B cell (primary cell): ENCODE results near the gene ANKLE2. TPM values are rescaled to one million over a fixed set of nuclear protein-coding genes. Genes with fewer than 3 reads are reported as not detected.

Experiments
- ATAC-seq: fragments of 200-7000 bp; cut with Tn5 transposase; one replicate; pipeline ENCODE4 v1.10.0; 2021; ENCODE audit warnings: low read depth, mild to moderate bottlenecking, moderate number of reproducible peaks, moderate library complexity
- CTCF ChIA-PET: fragments of 350-600 bp; sonication (Branson Sonifier 250); formaldehyde crosslinking; loops from one replicate; lab custom pipeline; 2021; ENCODE audit warnings: antibody characterized with exemption, inconsistent platforms; lab: Charles Lee
- POLR2A ChIA-PET: fragments of 350-600 bp; sonication (Branson Sonifier 250); formaldehyde crosslinking; loops from one replicate; lab custom pipeline; 2021; ENCODE audit warnings: antibody characterized with exemption; lab: Charles Lee
- DNase-seq: peaks from one replicate; pipeline ENCODE4 v3.0.0; 2013
- H2AFZ ChIP-seq: 2 replicates; pipeline ENCODE4 v1.6.1; 2012; ENCODE audit warnings: mild to moderate bottlenecking, low read depth, low read length; ENCODE audit not compliant: insufficient read depth, poor library complexity, severe bottlenecking
- H3K27ac ChIP-seq, 2 donors: 1 replicate in 1 of 2; 2 replicates in 1 of 2; pipeline ENCODE4 v1.5.1; 2012 to 2013; ENCODE audit warnings: low read length in 2 of 2, mild to moderate bottlenecking in 2 of 2, moderate library complexity in 1 of 2
- H3K27me3 ChIP-seq, 4 experiments: fragments of 200-600 bp in 1 of 4; sonication (generic) in 1 of 4; replicated peaks in 1 of 4; 1 replicate in 2 of 4; 2 replicates in 2 of 4; pipeline versions ENCODE4 v1.6.1 to v1.7.0; 2013 to 2016; ENCODE audit warnings: low read length in 3 of 4, mild to moderate bottlenecking in 2 of 4, mixed read lengths in 1 of 4, moderate library complexity in 1 of 4; ENCODE audit not compliant: insufficient read depth in 4 of 4, control insufficient read depth in 3 of 4; ENCODE audit errors: control extremely low read depth in 1 of 4
- H3K36me3 ChIP-seq, 2 experiments: replicated peaks in 1 of 2; 1 replicate in 1 of 2; 2 replicates in 1 of 2; pipeline versions ENCODE4 v1.6.1 to v1.7.1; 2013; ENCODE audit warnings: low read length in 1 of 2; ENCODE audit not compliant: insufficient read depth in 2 of 2, control insufficient read depth in 1 of 2; ENCODE audit errors: control extremely low read depth in 1 of 2, extremely low read depth in 1 of 2
- H3K4me1 ChIP-seq, 2 donors: fragments of 200-600 bp in 1 of 2; sonication (generic) in 1 of 2; 1 replicate in 1 of 2; 2 replicates in 1 of 2; pipeline versions ENCODE4 v1.5.1 to v1.6.1; 2013 to 2017; ENCODE audit warnings: low read length in 2 of 2; ENCODE audit not compliant: control insufficient read depth in 2 of 2, insufficient read depth in 2 of 2
- H3K4me2 ChIP-seq: replicated peaks from 2 replicates; pipeline ENCODE3; 2012; ENCODE audit warnings: mild to moderate bottlenecking, low read depth, low read length; ENCODE audit not compliant: poor library complexity, severe bottlenecking
- H3K4me3 ChIP-seq, 5 experiments: fragments of 200-600 bp in 1 of 5; sonication (generic) in 1 of 5; 1 replicate in 3 of 5; 2 replicates in 2 of 5; pipeline versions ENCODE4 v1.5.1 to v1.7.0; 2011 to 2016; ENCODE audit warnings: low read length in 4 of 5, mild to moderate bottlenecking in 4 of 5, low read depth in 2 of 5, control low read depth in 1 of 5, moderate library complexity in 1 of 5; ENCODE audit not compliant: insufficient read depth in 1 of 5; ENCODE audit errors: control extremely low read depth in 1 of 5, extremely low read depth in 1 of 5
- H3K79me2 ChIP-seq: fragments of 200-600 bp; sonication (generic); one replicate; pipeline ENCODE4 v1.6.0; 2016; ENCODE audit warnings: low read length; ENCODE audit not compliant: control insufficient read depth, insufficient read depth
- H3K9ac ChIP-seq: fragments of 200-600 bp; sonication (generic); 2 replicates; pipeline ENCODE4 v1.6.1; 2017; ENCODE audit warnings: mild to moderate bottlenecking, low read length, moderate library complexity
- H3K9me3 ChIP-seq, 3 donors: one replicate each; pipeline versions ENCODE4 v1.6.1 to v1.7.1; 2013; ENCODE audit warnings: low read length in 2 of 3; ENCODE audit not compliant: control insufficient read depth in 2 of 3, insufficient read depth in 1 of 3; ENCODE audit errors: control extremely low read depth in 1 of 3
- H4K20me1 ChIP-seq: 2 replicates; pipeline ENCODE4 v1.6.0; 2012; ENCODE audit warnings: mild to moderate bottlenecking, low read length; ENCODE audit not compliant: insufficient read depth, control insufficient read depth, poor library complexity, severe bottlenecking
- H3K27ac Mint-ChIP-seq: one replicate; pipeline ENCODE4 v1.8.0; 2021; ENCODE audit warnings: mixed read lengths
- H3K27me3 Mint-ChIP-seq: one replicate; pipeline ENCODE4 v1.8.0; 2021; ENCODE audit warnings: mixed read lengths
- H3K4me1 Mint-ChIP-seq: one replicate; pipeline ENCODE4 v1.8.0; 2021; ENCODE audit warnings: mixed read lengths
- H3K4me3 Mint-ChIP-seq: one replicate; pipeline ENCODE4 v1.8.0; 2021; ENCODE audit warnings: mixed read lengths
- H3K9me3 Mint-ChIP-seq: one replicate; pipeline ENCODE4 v1.8.0; 2022; ENCODE audit warnings: mixed read lengths; ENCODE audit not compliant: insufficient read depth
- EZH2 ChIP-seq: IDR thresholded peaks from 2 replicates; pipeline ENCODE4 v1.6.1; 2012; ENCODE audit warnings: borderline replicate concordance, low read depth, mild to moderate bottlenecking, moderate library complexity, low read length; ENCODE audit not compliant: insufficient read depth, poor library complexity, severe bottlenecking
- WGBS: methylation state at CpG from one replicate; pipeline ENCODE4 v1.1.5; 2013; ENCODE audit warnings: missing lambda C conversion rate; ENCODE audit not compliant: insufficient coverage; 5-methylcytosine and 5-hydroxymethylcytosine counted together
- intact Hi-C: fragments of 100-400 bp; cut with micrococcal nuclease; formaldehyde crosslinking; loops from one replicate; pipeline ENCODE4 v1.10.0; 2022
- polyA plus RNA-seq: library from polyadenylated mRNA; depleted of rRNA; stranded (reverse); fragments of >200 nt; gene quantifications from 2 replicates; pipeline ENCODE4 v1.2.3, GENCODE V29; 2012
- total RNA-seq, 2 donors: library from RNA; stranded (reverse); fragments of 120-200 nt in 1 of 2; gene quantifications; 1 replicate in 1 of 2; 2 replicates in 1 of 2; pipeline versions ENCODE4 v1.2.3 to v1.2.4, GENCODE V29; 2013 to 2022
- TF ChIP-seq, protein P1 (sequence below): fragments of 200-600 bp; IDR thresholded peaks from one replicate; pipeline ENCODE4 v1.8.0; 2022; ENCODE audit warnings: antibody characterized with exemption, mild to moderate bottlenecking

The ANKLE2 gene
- total and polyA plus RNA-seq, 2 donors (not counting 1 experiment from before 2014, with no cell fraction given): 105 to 148 TPM

DNA sequence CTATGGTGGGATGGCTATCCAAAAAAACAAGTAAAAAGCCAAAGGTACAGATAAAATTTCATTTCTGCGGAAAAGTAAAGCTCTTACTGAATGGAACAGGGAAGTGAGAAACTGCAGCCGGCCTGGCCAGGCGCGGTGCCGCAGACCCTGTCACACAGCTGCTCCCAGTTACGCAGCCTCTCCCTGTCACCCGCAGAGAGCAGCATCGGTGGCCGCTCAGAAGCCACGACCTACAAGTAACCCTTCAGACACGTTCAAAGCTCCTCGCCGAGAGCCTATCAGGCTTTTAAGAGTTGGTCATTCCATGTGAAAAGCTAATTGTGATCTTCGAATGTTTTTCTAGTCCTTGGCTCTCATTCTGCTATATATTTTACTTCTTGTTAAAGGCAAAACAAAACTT, 11.0 kb upstream of the ANKLE2 start:
- Mint-ChIP-seq H3K4me1 (peaks cover 53% of the 10 kb centered on the region), H3K4me3 (peak overlapping the region; percentile 63), H3K27me3 (no peaks in the 10 kb centered on the region), H3K9me3 (no peaks in the 10 kb centered on the region), H3K27ac (peak overlapping the region; percentile 89)
- POLR2A ChIA-PET: interaction anchor here (0.5 to 1.4 kb wide), 7 partner anchors 10 to 408 kb away, joined by 3 to 17 read pairs (median 6); no protein-coding TSS in a partner anchor
- peak; percentile 85 for DNase-seq
- H3K27me3 ChIP-seq: no peaks in the 10 kb centered on the region
- peaks cover 4% of the 10 kb centered on the region for H4K20me1 ChIP-seq
- TF ChIP-seq, protein P1, sequence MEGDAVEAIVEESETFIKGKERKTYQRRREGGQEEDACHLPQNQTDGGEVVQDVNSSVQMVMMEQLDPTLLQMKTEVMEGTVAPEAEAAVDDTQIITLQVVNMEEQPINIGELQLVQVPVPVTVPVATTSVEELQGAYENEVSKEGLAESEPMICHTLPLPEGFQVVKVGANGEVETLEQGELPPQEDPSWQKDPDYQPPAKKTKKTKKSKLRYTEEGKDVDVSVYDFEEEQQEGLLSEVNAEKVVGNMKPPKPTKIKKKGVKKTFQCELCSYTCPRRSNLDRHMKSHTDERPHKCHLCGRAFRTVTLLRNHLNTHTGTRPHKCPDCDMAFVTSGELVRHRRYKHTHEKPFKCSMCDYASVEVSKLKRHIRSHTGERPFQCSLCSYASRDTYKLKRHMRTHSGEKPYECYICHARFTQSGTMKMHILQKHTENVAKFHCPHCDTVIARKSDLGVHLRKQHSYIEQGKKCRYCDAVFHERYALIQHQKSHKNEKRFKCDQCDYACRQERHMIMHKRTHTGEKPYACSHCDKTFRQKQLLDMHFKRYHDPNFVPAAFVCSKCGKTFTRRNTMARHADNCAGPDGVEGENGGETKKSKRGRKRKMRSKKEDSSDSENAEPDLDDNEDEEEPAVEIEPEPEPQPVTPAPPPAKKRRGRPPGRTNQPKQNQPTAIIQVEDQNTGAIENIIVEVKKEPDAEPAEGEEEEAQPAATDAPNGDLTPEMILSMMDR: no peak
- TF ChIP-seq EZH2: no peak
- peaks cover 0 to 8% (median 0%) of the 10 kb centered on the region in 3 donors for H3K9me3 ChIP-seq
- peaks cover 7 to 40% of the 10 kb centered on the region in 2 experiments for H3K36me3 ChIP-seq
- H3K4me1 ChIP-seq: peaks cover 57 to 64% of the 10 kb centered on the region in 2 donors
- H3K4me3 ChIP-seq: no peak overlapping the region
- H3K4me2 ChIP-seq: peak overlapping the region; percentile 19
- H3K27ac ChIP-seq: peak overlapping the region; percentile 74 to 89
- 15% methylated on average over 12 of the region's 14 CpGs for WGBS
- H2AFZ ChIP-seq: no peak overlapping the region
- ATAC-seq: peak; percentile 68
- intact Hi-C loops: loop anchor here (5.0 kb wide), 1 partner anchor 360 kb away; the partner anchor contains the start of genes ZNF10 and ZNF891
- CTCF ChIA-PET: interaction anchor here (0.7 to 1.1 kb wide), 5 partner anchors 9 to 132 kb away, joined by 3 to 8 read pairs (median 3); no protein-coding TSS in a partner anchor
- H3K9ac ChIP-seq: no peak overlapping the region
- H3K79me2 ChIP-seq: peaks cover 4% of the 10 kb centered on the region
